ENCODE measurements around the gene TBKBP1.
A peak's percentile ranks its signal among the peaks of the same experiment; 100 is the strongest.
"Not testable (repeated sequence)": the region's sequence is repeated elsewhere in the genome, so short reads cannot be mapped to it uniquely, and the experiment has no call there.

TBKBP1 gene

DNA sequence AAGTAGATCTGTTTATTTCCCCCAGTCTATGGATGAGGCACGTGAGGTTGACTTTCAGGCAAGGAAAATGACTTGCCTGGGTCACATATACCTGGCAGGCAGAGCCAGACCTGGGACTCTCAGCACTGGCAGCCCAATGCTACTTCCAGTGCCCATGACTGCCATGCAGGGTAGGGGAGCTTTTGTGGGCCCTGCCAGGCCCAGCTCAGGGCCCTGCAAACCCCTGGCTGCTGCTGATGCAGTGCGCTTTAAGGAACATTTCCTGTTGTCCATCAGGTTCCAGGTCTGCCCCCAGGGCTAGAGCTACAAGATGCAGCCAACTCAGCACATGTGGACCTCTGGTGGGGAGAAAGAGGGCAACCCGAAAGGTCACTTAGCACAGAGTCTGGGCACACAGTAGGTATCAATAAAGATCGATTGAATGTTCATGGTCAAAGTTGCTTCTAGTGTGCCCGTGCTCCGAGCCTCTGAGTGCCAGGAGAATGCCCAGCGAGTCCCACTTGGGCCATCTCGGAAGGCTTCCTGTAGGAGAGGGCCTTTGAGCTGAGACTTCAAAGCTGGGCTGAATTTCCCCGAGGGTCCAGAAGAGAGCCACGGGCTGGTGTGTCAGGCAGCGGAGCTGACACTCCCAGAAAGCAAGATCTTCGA is 38.6 kb downstream of the TBKBP1 start:
- no peak for DNase-seq (ENCODE audit: low read depth in 2 of 2)

DNA sequence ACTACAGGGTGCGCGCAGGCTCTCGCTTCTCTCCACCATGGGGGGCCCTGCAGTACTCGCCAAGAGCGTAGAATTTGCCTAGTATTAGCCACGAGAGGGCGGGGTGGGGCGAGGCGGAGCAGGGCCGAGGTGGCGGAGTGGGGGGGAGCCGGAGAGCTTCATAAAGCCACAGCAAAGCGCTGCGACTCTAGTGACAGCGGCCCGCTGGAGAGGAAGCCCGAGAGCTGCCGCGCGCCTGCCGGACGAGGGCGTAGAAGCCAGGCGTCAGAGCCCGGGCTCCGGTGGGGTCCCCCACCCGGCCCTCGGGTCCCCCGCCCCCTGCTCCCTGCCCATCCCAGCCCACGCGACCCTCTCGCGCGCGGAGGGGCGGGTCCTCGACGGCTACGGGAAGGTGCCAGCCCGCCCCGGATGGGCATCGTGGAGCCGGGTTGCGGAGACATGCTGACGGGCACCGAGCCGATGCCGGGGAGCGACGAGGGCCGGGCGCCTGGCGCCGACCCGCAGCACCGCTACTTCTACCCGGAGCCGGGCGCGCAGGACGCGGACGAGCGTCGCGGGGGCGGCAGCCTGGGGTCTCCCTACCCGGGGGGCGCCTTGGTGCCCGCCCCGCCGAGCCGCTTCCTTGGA is 39.2 kb downstream of the TBKBP1 start, which contains the start of gene TBX21:
Gene TBX21 (plus strand): TSS at position 190 of the 627 bp plus-strand sequence. CDS start 219 bp downstream, at position 409.
- DNase-seq (ENCODE audit: low read depth in 2 of 2): peak; percentile 80 to 86

DNA sequence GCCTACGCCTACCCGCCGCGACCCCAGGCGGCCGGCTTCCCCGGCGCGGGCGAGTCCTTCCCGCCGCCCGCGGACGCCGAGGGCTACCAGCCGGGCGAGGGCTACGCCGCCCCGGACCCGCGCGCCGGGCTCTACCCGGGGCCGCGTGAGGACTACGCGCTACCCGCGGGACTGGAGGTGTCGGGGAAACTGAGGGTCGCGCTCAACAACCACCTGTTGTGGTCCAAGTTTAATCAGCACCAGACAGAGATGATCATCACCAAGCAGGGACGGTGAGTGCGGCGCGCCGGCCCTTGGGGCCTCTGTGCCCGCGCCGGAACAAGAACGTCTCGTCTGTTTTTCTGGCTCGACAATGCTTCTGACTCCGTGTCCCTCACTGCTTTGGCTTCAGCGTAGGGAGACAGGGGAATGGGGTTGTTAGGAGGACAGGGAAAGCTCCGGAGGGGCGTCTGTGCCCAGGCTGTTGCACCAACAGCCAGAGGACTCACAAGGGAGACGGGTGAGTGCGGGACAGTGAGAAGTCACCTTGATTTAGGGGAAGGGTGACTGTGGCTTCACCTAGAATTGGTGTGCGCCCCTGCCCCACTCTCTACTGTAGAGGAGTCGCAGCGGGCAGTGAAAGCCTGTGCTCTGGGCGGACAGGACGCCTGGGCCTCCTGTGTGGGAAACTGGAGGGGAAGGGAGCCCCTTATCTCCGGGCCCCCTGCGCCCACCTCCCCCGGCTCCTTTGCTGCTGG is 39.9 kb downstream of the TBKBP1 start:
- no peak for DNase-seq (ENCODE audit: low read depth in 2 of 2)

DNA sequence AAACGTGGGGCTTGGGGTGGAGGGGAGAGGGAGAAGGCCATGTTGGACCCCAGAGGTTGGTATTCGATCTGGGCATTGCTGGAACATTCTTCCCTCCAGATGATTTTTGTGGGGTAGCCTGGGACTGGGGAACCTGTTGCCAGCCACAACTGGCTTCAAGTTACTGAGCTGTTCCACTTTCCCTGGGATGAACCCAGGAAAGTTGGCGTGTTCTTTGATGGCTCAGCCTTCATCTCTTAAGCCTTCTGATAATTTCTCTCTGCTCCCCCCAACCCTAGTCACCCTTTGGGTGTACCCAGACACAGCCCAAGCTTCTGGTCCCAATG is 41.1 kb downstream of the TBKBP1 start:
- DNase-seq (ENCODE audit: low read depth in 2 of 2): no peak

DNA sequence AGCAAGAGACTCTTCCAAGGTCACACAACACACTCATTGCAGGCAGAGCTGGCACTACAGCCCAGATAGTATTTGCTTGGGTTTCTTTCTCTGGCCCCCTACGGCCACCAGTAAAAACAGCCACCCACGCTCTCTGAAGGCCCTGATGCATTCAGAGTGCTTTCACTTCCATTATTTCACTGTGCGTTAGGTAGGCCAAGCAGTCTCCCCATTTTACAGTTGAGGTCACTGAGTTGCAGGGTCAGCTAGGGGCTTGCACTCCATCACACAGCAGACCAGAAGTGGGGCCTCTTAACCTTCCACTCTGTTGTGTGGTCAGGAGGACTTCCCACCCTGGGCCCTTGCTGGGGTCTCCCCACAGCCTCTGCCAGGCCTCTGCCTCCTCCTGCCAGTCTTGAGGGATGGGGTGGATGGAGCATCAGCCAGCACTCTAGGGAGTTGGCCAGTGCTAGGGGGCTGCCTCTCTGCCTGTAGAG is 41.6 kb downstream of the TBKBP1 start:
- no peak for DNase-seq (ENCODE audit: low read depth in 2 of 2)

DNA sequence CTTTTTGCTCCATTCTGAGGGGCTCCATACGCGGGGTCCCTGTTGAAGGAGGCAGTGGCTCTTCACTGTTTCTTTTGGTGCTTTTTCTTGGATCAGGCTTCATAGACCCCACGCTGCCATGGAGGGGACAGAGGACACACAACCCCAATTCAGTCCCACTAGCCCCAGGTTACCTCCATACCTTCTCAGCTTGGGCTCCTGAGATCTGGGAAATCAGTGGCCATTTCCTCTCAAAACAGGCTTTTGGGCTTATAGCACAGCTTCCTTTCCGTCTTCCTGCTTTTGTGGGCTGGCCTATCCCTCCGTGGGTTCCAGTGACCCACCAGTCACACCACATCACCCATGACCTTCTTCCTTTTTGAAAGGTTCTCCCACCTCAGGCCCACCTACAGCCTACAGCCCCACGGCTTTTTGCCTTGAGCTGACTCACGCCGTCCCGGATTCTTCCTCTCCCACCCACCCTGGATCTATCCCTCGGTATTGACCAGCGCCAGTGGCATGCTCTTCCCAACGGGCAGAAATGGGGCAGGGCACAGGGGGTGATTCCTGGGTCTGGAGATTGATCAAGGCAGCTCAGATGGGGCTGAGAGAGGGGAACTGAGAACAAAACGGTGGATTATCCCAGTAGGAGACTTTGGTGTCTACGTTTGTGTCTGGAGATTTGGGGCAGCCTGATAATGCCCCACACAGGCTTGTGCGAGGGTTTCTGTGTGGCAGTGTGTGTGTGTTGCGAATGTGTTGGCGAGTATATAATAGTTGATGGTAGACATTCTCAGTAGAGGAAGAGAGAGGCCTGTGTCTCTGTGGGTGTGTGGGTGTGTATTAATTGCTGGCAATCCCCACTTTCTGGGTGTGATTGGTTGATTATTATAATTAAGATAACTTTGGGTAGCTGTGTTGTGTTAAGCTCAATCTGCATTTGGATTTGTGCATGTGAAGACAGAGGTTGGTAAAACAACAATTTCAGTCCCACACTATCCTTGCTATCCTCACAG is 42.8 kb downstream of the TBKBP1 start:
- DNase-seq (ENCODE audit: low read depth in 2 of 2): no peak

DNA sequence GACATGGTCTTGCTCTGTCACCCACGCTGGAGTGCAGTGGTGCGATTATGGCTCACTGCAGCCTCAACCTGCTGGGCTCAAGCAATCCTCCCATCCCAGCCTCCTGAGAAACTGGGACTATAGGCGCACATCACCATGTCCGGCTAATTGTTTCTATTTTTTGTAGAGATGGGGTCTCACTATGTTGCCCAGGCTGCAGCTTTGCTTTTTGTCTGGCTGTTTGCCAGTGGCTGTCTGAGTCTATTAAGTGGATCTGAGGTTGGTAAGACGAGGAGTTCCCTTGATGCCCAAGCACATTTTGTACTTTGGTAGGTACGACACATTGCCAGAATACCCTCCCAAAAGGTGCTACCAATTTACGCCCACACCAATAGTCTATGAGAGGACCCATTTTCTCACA is 44.2 kb downstream of the TBKBP1 start:
- DNase-seq (ENCODE audit: low read depth in 2 of 2): no peak

DNA sequence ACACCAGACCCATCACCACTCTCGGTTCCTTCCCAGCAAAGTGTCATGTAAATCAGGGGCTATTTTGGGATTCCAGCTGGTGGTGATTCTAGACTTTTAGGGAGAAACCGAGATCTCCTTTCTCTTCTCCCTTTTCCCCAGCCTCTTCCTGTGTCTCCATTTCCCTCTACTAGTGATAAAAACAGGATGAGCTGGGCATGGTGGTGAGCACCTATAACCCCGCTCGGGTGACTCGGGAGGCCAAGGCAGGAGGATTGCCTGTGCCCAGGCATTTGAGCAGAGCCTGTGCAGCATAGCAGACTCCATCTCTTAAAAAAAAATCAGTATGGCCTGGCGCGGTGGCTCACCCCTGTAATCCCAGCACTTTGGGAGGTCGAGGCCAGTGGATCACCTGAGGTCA is 45.2 kb downstream of the TBKBP1 start:
- DNase-seq (ENCODE audit: low read depth in 2 of 2): no peak

DNA sequence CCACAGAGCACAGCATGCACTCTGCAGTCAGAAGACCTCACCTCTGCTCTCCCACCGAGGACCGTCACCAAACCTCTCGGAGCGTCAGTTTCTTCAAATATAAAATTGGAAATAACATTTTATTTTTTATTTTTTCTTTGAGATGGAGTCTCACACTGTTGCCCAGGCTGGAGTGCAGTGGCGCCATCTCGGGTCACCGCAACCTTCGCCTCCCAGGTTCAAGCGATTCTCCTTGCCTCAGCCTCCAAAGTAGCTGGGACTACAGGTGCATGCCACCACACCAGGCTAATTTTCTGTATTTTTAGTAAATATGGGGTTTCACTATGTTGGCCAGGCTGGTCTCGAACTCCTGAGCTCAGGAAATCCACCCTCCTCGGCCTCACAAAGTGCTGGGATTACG is 46.0 kb downstream of the TBKBP1 start:
- not testable (repeated sequence) for DNase-seq (ENCODE audit: low read depth in 2 of 2)

DNA sequence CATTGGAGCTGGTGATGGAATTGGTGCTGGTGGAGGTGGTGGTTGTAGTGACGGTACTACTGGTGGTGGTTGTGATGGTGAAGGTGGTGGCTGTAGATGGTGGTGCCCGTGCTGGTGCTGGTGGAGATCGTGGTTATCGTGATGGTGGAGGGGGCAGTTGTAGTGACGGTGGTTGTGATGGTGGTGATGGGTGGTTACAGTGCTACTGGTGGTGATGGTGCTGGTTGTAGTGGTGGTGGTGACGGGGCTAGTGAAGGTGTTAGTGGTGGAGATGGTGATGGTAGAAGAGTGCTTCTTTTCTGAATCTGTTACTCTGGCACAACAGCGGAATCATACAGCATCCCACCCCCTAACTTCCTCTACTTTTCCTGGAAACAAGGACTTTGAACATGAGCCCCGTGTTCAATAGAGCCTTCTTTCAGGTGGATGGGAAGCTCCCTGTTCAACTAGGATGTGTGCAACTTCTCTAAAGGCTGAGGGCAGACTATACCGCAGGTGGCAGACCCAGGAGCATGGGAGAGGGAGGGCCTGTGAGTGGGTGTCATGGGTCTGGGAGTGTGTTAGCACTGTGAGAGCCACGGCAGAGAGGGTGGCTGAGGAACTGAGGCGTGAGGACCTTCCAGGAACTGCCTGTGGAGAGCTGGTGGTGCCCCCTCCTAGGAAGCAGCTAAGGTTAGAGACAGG is 47.3 kb downstream of the TBKBP1 start:
- DNase-seq (ENCODE audit: low read depth in 2 of 2): no peak

DNA sequence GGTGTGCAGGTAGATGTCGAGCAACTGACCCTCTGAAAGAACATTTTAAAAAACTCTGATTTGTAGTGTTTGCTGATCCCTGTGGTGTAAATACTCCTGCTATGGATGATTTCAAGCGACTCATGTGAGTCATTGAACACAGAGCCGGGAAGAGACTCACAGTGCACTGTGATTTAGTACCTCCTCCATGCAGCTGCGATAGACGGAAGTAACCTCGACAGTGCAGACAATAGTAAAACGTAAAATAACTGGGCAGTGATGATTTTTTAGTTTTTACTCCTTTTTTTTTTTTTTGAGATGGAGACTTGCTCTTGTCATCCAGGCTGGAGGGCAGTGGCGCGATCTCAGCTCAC is 47.8 kb downstream of the TBKBP1 start:
- no peak for DNase-seq (ENCODE audit: low read depth in 2 of 2)

DNA sequence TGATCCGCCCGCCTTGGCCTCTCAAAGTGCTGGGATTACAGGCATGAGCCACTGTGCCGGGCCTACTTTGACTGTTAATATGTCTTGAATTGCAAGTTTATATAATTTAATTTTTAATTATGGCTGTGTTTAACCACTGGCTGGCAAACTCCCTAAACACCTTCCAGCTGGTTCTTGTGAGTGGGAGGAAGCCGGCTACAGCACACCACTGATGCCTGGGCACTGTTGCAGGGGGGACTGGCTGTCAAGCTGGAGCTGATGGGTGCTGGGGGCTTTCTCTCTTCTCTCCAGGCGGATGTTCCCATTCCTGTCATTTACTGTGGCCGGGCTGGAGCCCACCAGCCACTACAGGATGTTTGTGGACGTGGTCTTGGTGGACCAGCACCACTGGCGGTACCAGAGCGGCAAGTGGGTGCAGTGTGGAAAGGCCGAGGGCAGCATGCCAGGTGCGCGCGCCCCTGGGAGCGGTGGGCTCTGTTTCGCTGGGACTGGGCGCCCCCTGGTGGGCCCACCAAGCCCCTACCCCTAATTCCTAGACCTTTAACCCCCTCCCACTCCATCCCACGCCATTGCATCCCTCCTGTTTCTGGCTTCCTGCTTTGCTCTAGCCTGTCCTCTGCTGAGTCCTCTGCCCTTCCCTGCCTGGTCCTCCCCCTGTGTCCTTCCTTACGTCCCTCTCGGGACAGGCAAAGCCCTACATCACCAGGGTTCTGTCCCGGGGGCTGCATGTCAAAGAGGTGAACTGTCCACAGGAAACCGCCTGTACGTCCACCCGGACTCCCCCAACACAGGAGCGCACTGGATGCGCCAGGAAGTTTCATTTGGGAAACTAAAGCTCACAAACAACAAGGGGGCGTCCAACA is 48.6 kb downstream of the TBKBP1 start:
- peak in 1 of 2 donors; percentile 27 for DNase-seq (ENCODE audit: low read depth in 2 of 2)

DNA sequence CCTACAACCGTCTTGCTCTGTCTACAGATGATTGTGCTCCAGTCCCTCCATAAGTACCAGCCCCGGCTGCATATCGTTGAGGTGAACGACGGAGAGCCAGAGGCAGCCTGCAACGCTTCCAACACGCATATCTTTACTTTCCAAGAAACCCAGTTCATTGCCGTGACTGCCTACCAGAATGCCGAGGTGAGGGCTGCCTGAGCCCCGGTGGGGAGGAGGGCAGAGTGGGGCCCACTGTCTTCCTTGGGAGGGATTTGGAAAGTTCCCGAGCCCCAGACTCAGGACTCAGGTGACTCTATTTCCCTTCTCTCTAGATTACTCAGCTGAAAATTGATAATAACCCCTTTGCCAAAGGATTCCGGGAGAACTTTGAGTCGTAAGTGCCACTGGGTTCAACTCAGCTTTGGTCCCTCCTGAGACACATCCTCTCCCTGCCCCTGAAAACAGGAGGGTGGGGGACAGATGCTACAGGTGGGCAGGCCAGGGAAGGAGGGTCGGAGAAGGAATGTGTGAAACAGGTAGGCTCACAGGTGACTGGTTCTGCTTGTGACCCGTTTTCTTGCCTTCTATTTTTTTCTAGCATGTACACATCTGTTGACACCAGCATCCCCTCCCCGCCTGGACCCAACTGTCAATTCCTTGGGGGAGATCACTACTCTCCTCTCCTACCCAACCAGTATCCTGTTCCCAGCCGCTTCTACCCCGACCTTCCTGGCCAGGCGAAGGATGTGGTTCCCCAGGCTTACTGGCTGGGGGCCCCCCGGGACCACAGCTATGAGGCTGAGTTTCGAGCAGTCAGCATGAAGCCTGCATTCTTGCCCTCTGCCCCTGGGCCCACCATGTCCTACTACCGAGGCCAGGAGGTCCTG is 50.4 kb downstream of the TBKBP1 start:
- DNase-seq (ENCODE audit: low read depth in 2 of 2): no peak

DNA sequence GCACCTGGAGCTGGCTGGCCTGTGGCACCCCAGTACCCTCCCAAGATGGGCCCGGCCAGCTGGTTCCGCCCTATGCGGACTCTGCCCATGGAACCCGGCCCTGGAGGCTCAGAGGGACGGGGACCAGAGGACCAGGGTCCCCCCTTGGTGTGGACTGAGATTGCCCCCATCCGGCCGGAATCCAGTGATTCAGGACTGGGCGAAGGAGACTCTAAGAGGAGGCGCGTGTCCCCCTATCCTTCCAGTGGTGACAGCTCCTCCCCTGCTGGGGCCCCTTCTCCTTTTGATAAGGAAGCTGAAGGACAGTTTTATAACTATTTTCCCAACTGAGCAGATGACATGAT is 51.0 kb downstream of the TBKBP1 start:
- no peak for DNase-seq (ENCODE audit: low read depth in 2 of 2)

DNA sequence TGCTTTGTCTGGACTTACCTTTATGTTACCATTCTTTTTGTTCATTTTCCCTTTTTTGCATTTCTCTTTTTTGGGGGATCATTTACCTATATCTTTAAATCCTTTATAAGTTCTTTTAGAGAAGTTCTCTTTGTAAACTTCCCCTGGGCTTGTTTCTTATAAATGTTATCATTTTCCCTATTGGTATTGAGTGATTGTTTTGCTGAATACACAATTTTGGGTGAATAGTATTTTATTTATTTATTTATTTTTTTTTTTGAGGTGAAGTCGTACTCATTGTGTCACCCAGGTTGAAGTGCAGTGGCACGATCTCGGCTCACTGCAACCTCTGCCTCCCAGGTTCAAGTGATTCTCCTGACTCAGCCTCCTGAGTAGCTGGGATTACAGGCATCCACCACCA is 57.5 kb downstream of the TBKBP1 start:
- DNase-seq (ENCODE audit: low read depth in 2 of 2): no peak

DNA sequence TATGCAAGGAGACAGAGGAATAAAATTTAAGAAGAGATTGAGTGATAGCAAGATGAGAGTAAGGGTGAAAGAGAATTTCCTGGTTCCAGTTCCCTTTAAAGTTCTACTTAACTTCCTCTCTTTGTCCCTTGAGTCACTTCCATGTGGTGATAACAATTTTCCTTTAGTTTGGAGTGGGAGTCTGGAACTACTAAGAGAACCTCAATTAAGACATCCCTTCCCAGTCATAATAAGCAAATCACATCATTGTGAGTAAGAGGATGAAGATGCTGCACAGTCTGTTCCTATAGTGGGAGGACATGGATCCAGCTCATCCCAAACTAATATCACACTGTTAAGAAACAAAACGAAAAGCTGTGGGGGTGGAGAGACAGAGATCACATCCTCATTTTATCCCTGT is 63.4 kb downstream of the TBKBP1 start:
- no peak for DNase-seq (ENCODE audit: low read depth in 2 of 2)

DNA sequence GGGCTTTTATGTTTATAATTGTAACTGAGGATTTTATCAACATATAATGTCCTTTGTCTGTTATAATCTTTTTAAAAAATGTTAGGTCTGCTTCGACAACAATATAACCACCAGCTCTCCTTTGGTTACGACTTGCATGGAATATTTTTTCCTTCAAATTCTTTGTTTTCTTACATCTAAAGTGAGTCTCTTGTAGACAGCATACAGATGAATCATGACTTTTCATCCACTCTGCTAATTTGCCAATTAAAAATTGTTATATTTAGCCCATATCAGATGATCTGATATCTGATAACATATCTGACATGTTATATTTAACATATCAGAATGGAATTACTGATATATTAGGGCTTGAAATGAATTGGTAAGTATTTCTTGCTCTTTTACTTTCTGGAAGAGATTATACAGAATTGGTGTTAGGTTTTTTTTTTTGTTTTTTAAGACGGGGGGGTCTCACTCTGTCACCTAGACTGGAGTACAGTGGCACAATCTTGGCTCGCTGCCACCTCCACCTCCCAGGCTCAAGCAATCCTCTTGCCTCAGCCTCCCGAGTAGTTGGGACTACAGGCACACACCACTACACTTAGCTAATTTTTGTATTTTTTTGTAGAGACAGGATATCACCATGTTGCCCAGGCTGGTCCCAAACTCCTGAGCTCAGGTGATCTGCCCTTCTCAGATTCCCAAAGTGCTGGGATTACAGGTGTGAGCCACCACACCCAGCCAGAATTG is 66.6 kb downstream of the TBKBP1 start:
- DNase-seq (ENCODE audit: low read depth in 2 of 2): no peak

Data from stimulated activated CD8-positive, alpha-beta memory T cell treated with anti-CD3 and anti-CD28 coated beads, Interleukin-2, amount 100 ng/mL, for 1 hour (primary cell).